NCI-H2196 treated with DMSO at 0.1 percent for 48 hours (cell line): ENCODE results near the gene USF2.
A peak's percentile ranks its signal among the peaks of the same experiment; 100 is the strongest.

ENCODE experiments used
- DNase-seq: peaks from one replicate; lab custom pipeline; 2025; ENCODE audit not compliant: unreplicated experiment; lab: John Stamatoyannopoulos, UW

USF2 gene

GRCh38 chr19:35241417-35241816 lies 27.3 kb upstream of the USF2 start:
- no peak for DNase-seq

DNA sequence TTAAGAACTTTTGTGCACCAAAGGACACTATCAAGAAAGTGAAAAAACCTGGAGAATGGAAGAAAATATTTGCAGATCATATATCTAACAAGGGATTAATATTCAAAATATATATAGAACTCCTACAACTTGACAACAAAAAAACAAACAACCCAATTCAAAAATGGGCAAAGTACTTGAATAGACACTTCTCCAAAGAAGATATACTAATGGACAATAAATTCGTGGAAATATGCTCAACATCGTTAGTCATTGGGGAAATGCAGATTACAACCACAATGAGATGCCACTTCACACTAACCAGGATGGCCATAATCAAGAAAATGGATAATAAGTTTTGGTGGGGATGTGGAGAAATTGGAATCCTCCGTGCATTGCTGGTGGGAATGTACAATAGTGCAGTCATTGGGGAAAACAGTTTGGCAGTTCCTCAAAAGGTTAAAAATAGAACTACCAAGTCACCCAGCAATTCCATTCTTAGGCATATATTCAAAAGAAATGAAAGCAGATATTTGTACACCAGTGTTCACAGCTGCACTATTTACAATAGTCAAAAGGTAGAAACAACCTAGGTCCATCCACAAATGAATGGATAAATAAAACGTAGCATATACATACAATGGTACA lies 22.2 kb upstream of the USF2 start:
- no peak for DNase-seq

GRCh38 chr19:35247526-35248309 lies 21.0 kb upstream of the USF2 start:
- DNase-seq = peak; percentile 89

DNA sequence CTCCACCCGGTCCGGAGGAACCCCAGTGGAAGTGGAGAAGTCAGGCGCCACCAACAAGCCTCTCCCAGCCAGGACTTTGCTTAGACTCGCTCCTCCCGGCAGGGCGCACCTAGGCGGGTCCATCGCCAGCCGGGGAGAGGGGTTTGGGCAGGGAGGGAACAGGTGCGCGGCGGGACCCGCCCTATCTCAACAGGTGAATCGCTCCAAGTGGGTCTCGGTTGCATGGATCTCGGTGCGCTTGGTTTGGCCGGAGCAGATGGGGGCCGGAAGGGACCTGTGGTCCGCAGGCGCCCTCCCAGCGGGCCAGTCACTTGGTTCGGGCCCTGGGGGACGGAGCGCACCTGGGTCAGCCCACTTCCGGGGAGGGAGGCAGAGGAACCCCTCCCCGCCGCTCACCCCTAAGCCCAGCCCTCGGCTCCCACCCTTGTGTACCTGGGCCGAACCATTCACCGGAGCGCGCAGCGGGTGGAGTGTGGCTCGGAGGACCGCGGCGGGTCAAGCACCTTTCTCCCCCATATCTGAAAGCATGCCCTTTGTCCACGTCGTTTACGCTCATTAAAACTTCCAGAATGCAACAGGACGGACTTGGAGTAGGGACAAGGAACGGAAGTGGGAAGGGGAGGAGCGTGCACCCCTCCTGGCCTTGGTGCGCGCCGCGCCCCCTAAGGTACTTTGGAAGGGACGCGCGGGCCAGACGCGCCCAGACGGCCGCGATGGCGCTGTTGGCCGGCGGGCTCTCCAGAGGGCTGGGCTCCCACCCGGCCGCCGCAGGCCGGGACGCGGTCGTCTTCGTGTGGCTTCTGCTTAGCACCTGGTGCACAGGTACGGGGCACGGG lies 20.2 kb upstream of the USF2 start, which contains the start of gene LSR:
TSS of gene LSR (plus strand) at position 693 of the 836 bp plus-strand sequence. CDS start at position 714, 21 bp downstream.
- DNase-seq = peak; percentile 96

DNA sequence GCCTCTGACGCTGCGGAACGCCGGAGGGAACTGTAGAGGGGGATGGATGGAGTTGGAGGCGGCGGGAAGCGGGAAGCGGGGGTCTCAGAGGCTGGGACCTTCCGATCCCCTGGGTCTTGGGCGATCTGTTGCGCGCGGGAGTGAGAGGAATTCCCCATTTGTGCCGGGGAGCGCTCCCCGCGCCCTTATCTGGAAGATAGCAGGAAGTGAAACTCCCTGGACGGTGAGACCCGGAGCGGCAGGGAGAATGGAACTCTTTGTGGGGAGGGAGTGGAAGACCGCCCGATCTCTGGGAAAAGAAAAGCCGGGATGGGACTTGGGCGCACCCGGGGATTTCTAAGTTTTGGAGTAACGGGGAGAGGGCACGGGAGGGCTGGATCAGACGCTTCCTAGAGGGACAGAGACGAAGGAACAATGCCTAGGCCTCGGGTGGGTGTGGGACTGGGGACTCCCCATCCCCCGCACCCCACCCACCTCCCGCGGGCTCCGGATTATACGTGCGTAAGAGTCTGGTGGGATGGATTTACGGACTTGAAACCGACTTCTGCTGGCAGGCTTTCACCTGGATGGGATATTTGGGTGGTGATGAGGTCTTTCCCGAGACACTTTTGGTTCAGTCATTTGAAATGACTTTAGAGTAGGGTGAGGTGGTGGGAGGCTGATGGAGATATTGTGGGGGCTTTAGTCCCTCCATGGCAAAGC lies 19.5 kb upstream of the USF2 start:
- DNase-seq = no peak

- DNase-seq = no peak
These were observed 18.7 kb upstream of the USF2 start for GRCh38 chr19:35249848-35250711.

GRCh38 chr19:35251456-35251855 lies 17.3 kb upstream of the USF2 start:
- no peak for DNase-seq

GRCh38 chr19:35253316-35254286 lies 15.2 kb upstream of the USF2 start:
- DNase-seq = no peak

- no peak for DNase-seq
These were observed 14.1 kb upstream of the USF2 start for GRCh38 chr19:35254341-35255297.

DNA sequence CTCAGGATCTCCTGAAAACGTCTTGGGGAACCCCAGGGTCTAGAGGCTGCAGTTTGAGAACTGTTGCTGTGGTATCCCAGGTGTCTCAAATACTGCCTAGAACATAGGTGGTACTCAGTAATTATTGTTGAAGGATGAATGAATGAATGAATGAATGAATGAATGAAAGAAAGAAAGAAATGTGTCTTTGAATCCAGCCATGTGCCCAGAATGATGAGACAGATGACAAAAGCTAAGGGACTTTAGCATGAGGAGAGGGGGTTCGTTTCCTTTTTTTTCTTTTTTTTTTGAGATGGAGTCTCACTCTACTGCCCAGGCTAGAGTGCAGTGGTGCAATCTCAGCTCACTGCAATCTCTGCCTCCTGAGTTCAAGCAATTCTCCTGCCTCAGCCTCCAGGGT lies 12.2 kb upstream of the USF2 start:
- DNase-seq = no peak

GRCh38 chr19:35257113-35257461 lies 11.7 kb upstream of the USF2 start:
- no peak for DNase-seq

- DNase-seq = no peak
These were observed 8.0 kb upstream of the USF2 start for GRCh38 chr19:35260694-35261304.

DNA sequence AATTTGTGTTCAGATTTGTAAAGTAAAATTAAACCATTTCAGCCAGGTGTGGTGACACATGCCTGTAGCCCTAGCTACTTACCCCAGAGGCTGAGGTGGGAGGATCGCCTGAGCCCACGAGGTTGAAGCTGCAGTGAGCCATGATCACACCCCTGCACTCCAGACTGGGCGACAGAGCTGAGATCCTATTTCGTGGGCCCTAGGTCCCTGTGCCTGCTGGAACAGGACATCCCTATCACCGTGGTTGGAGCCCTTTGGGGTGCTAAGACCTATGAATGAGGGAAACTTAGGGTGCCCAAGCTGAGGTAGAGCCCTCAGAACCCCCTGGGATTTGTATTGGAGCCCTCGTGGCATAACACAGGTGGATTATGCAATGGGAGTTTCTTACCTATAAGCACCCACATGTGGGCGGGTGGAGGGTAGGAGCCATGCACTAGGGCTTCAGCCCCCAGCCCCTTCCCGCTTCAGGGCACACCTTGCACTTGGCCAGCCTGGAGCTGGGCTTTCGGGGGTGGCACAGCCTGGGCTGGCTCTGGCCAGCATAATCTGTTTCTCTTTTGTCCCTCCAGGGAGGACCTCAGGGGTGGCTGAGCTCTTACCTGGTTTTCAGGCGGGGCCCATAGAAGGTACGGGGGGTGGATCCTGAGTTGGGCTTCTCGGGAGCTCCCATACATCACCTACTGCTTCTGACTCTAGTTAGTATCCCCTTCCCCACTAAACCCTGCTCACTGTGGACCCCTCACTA lies 7.2 kb upstream of the USF2 start:
- no peak for DNase-seq

GRCh38 chr19:35262101-35262761 lies 6.5 kb upstream of the USF2 start:
- DNase-seq = no peak

GRCh38 chr19:35264268-35265125 lies 4.3 kb upstream of the USF2 start:
- DNase-seq = no peak
